ENCODE data around the gene LYST.

Gene LYST

GRCh38 chr1:235749755-235750300, 116.9 kb downstream of the LYST start:
- DNase-seq (ENCODE audit: low spot score), result no peak
- POLR2A ChIA-PET (ENCODE audit: low non-redundant PET), result no interaction called here
- no peak overlapping the region for H3K27ac ChIP-seq
- CTCF ChIA-PET, result interaction anchor here (0.6 kb wide), 1 partner anchor 286 kb away, joined by 3 read pairs; no protein-coding TSS in a partner anchor
- TF ChIP-seq, protein P1, sequence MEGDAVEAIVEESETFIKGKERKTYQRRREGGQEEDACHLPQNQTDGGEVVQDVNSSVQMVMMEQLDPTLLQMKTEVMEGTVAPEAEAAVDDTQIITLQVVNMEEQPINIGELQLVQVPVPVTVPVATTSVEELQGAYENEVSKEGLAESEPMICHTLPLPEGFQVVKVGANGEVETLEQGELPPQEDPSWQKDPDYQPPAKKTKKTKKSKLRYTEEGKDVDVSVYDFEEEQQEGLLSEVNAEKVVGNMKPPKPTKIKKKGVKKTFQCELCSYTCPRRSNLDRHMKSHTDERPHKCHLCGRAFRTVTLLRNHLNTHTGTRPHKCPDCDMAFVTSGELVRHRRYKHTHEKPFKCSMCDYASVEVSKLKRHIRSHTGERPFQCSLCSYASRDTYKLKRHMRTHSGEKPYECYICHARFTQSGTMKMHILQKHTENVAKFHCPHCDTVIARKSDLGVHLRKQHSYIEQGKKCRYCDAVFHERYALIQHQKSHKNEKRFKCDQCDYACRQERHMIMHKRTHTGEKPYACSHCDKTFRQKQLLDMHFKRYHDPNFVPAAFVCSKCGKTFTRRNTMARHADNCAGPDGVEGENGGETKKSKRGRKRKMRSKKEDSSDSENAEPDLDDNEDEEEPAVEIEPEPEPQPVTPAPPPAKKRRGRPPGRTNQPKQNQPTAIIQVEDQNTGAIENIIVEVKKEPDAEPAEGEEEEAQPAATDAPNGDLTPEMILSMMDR (conservative IDR thresholded peaks at IDR 0.05; ENCODE audit: low read depth), result no peak

DNA sequence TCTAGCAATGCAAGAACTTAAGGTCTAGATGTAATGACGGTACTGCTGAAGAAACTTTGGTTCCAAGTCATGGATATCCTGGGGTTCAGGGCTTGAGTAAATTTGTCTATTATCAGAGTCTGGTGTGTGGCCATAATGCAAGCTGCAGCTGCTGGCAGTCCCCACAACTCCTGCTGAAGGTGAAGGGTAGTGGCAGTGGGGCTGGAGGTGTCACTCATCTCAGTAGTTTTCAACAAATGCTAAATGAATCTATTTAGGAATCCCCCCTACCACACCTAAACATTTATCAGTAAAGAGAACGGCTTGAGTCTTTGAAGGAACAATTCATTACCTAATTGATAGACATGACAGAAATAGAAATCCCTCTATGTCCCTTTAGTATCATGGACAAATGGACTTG, 118.0 kb downstream of the LYST start:
- POLR2A ChIA-PET (ENCODE audit: low non-redundant PET), result no interaction called here
- TF ChIP-seq, protein P1 (conservative IDR thresholded peaks at IDR 0.05; ENCODE audit: low read depth), result no peak
- no peak for DNase-seq (ENCODE audit: low spot score)
- no peak overlapping the region for H3K27ac ChIP-seq
- CTCF ChIA-PET, result no interaction called here

- TF ChIP-seq, protein P1 (conservative IDR thresholded peaks at IDR 0.05; ENCODE audit: low read depth), result no peak
- CTCF ChIA-PET, result no interaction called here
- DNase-seq (ENCODE audit: low spot score), result no peak
- no peak overlapping the region for H3K27ac ChIP-seq
- POLR2A ChIA-PET (ENCODE audit: low non-redundant PET), result no interaction called here
Measured at GRCh38 chr1:235746245-235746644, 120.5 kb downstream of the LYST start.

GRCh38 chr1:235745503-235746136, 121.1 kb downstream of the LYST start:
- TF ChIP-seq, protein P1 (conservative IDR thresholded peaks at IDR 0.05; ENCODE audit: low read depth), result no peak
- ChIA-PET CTCF (no interaction called here), POLR2A (ENCODE audit: low non-redundant PET) (no interaction called here)
- no peak for DNase-seq (ENCODE audit: low spot score)
- H3K27ac ChIP-seq, result no peak overlapping the region

DNA sequence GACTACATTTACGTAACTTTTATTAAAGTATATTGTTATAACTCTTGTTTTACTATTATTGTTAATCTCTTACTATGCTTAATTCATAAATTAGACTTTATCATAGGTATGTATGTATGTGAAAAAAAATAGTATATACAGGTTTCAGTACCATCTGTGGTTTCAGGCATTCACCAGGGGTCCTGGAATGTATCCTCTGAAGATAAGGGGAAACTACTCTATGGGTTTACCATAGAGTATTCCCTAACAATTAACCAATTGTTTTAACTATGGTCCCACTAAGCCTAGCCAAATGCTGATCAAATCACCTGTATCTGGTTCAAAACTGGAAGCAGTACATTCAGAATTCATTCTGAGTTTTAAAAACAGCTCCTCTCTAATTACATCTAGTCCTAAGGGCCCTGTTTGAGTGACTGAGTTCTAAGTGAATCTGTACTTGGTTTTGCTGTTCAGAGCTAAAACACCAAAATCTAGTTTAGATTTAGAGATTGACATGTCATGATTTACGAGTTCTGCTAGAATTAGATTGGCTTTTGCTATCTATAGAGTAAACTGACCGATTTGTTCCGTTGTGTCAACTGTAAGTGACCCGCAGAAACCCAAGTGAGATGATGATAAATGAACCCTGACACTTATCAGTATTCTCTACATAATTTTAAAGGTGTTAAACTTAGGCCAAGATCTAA, 123.6 kb downstream of the LYST start:
- TF ChIP-seq, protein P1 (conservative IDR thresholded peaks at IDR 0.05; ENCODE audit: low read depth), result no peak
- CTCF ChIA-PET, result no interaction called here
- DNase-seq (ENCODE audit: low spot score), result no peak

GRCh38 chr1:235741294-235741693, 125.4 kb downstream of the LYST start:
- peak; percentile 29 for DNase-seq (ENCODE audit: low spot score)
- no peak overlapping the region for H3K27ac ChIP-seq
- CTCF ChIA-PET, result interaction anchor here (0.6 kb wide), 1 partner anchor 433 kb away, joined by 3 read pairs; no protein-coding TSS in a partner anchor
- POLR2A ChIA-PET (ENCODE audit: low non-redundant PET), result no interaction called here
- TF ChIP-seq, protein P1 (conservative IDR thresholded peaks at IDR 0.05; ENCODE audit: low read depth), result no peak

More for the DNA sequence above, 123.6 kb downstream of the LYST start:
- POLR2A ChIA-PET (ENCODE audit: low non-redundant PET), result no interaction called here
- H3K27ac ChIP-seq, result no peak overlapping the region
